GM19025 (cell line): ENCODE results near the gene LRRC61.

ENCODE experiments used
- ATAC-seq: cut with Tn5 transposase; IDR thresholded peaks from one replicate; pipeline ENCODE4 v1.9.1; 2021; ENCODE audit warnings: mild to moderate bottlenecking, low read depth, moderate library complexity; ENCODE audit not compliant: unreplicated experiment

Gene LRRC61

DNA sequence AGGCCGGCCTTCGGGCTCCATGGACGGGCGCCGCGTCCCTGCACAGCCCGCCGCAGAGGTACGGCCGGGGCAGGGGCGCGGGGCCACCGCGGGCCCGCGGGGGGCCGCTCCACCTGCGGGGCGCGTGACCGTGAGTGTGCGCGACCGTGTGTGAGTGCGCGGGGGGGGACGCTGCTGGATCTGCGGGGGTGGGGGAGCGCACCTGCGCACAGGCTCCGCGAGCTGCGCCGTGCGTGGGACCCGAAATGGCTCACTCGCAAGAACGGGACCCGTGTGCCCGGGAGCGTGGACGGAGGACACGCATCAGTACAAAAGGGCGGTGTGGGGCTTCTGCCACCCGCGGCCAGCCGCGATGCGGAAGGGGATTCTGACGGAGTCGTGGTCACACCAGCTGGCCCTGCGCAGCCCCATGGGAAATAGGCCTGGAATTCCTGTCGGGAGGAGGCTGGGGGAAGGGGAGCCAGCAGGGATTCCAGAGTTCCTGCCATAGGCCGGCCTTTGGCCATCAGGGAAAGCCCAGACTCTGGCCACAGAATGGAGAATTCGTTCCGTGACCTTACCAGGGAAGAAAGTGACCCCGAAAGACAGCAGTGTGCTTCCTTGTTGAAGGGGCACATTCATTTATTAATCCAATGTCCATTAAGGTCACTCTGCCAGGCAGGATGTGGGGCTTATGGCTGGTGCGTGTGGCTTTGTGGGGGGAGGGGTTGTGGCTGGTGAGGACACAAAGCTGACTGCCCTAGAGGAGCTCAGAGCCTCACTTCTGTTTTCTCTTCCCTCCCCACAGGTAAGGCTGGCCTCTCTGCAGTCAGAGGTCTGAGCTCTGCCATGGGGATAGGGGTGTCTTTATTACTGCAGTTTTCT is 46.0 kb downstream of the LRRC61 start:
- peak; percentile 34 for ATAC-seq

DNA sequence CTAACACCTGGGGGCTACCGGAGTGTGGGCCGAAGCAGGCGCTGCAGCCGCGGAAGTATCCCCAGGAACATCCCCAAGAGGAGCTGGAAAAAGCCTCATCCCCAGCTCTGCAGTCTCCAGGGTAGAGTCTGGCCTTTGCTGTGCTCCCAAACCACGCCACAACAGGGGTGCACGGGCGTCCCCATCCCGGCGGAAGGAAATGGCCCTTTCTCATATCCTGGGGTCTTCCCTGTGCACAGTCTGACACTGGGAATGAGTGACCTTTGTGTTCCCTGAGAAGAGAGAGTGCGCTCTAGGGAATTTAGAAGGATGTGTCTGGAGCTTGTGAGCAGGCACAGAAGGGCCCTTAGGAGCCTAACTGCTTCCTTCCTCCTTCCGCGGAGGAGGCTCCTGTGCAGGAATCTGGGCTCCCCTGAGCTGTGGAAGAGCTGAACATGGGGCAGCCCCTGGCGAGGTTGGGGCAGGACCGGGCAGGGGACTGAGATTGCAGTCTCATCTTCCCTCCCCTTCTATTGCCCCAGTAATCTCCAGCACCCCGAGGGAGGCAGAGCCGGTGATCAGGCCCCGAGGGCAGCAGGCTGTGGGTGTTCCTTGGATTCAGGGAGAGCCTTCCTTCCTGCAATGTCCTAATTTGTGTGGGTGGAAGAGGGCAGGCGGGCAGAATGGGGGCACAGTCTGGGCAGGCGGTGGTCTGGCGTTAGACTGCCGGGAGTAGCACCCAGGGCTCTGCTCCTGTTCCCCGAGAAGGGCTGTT is 46.8 kb downstream of the LRRC61 start:
- no peak for ATAC-seq

DNA sequence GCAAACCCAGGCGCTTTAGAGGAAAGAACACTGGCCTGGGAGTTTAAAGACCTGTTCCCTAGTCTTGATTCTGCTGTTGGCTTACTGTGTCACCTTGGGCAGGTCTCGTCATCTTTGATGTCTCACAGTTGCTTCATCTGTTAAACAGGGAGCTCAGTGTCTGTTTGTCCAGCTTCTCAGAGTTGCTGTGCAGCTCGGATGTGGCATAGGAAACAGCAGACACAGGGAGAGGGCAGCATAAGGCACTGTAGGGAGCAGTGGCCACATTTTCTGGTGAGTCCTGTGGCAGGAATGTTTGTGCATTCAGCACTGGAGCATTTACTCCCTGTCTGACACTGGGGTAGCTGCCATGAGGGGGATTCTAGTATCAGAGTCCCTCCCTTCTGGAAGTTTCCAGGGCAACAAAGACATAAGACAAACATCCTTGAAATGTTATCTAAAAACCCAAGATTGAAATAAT is 47.5 kb downstream of the LRRC61 start:
- ATAC-seq = no peak

DNA sequence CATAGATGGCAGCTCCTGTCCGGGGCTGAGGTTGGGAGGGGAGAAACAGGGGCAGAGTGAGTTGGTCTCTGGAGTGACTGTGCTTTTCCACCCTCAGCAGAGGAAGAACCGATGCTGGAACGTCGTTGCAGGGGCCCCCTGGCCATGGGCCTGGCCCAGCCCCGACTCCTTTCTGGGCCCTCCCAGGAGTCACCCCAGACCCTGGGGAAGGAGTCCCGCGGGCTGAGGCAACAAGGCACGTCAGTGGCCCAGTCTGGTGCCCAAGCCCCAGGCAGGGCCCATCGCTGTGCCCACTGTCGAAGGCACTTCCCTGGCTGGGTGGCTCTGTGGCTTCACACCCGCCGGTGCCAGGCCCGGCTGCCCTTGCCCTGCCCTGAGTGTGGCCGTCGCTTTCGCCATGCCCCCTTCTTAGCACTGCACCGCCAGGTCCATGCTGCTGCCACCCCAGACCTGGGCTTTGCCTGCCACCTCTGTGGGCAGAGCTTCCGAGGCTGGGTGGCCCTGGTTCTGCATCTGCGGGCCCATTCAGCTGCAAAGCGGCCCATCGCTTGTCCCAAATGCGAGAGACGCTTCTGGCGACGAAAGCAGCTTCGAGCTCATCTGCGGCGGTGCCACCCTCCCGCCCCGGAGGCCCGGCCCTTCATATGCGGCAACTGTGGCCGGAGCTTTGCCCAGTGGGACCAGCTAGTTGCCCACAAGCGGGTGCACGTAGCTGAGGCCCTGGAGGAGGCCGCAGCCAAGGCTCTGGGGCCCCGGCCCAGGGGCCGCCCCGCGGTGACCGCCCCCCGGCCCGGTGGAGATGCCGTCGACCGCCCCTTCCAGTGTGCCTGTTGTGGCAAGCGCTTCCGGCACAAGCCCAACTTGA is 48.2 kb downstream of the LRRC61 start:
- no peak for ATAC-seq

DNA sequence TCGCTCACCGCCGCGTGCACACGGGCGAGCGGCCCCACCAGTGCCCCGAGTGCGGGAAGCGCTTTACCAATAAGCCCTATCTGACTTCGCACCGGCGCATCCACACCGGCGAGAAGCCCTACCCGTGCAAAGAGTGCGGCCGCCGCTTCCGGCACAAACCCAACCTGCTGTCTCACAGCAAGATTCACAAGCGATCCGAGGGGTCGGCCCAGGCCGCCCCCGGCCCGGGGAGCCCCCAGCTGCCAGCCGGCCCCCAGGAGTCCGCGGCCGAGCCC is 48.8 kb downstream of the LRRC61 start:
- no peak for ATAC-seq

DNA sequence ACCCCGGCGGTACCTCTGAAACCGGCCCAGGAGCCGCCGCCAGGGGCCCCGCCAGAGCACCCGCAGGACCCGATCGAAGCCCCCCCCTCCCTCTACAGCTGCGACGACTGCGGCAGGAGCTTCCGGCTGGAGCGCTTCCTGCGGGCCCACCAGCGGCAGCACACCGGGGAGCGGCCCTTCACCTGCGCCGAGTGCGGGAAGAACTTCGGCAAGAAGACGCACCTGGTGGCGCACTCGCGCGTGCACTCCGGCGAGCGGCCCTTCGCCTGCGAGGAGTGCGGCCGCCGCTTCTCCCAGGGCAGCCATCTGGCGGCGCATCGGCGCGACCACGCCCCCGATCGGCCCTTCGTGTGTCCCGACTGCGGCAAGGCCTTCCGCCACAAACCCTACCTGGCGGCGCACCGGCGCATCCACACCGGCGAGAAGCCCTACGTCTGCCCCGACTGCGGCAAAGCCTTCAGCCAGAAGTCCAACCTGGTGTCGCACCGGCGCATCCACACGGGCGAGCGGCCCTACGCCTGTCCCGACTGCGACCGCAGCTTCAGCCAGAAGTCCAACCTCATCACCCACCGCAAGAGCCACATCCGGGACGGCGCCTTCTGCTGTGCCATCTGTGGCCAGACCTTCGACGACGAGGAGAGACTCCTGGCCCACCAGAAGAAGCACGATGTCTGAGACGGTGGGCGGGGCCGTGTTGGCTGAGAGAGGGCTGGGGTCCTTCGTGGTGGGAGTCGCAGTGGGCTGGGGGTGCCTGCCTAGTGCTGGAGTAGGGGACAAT is 49.3 kb downstream of the LRRC61 start:
- ATAC-seq = no peak

DNA sequence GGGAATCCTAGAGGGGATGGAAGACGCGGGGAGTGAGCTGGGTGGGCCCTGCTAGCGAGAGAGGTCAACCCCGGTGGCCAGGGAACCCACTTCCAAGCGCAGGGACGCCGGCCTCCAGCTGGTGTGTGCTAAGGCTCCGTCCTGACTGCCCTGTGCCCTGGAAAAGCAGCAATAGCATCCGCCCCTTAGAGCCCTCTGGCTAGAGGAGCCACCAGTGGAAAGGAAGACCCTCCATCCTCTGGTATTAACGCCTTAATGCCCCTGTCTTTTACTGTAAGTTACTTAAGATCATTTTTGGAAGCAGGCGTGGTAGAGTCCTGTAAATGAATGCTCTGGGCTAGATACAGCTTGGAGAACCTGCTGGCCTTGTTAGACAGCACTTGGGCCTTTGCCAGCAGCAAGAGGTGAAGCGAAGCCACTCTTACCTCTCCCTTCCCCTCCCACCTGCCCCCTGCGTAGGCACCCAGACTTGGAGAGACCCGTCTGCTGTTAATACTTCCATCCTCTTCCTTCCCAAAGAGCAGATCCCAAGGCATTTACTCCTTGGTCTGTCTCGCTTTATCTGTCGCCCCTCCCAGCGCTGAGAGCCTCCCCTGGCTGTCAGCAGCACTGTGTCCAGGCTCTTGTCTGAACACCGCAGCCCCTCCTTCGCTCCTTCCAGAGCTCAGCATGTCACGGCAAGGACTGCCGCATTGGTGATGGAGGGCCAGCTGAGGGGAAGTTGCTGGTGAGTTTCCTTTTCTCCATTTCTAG is 50.1 kb downstream of the LRRC61 start:
- no peak for ATAC-seq

DNA sequence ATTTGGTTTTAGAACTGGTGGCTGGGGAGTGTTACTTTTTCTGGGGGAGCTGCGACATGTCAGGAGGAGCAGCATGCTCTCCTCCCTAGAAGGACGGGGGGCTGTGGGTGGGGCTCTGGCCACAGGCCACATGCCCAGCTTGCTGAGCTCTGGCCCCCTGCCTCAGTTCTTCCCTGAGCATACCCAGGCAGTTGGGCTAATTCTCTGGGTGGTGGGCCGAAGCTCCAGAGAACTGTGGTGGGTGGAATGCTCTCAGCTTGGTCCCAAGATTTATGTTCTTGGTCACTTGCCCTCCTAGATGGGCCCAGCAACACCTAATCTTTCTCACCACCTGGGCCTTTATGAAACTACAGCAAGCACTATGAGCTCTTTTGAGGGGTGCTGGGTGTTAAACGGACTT is 50.9 kb downstream of the LRRC61 start:
- no peak for ATAC-seq

DNA sequence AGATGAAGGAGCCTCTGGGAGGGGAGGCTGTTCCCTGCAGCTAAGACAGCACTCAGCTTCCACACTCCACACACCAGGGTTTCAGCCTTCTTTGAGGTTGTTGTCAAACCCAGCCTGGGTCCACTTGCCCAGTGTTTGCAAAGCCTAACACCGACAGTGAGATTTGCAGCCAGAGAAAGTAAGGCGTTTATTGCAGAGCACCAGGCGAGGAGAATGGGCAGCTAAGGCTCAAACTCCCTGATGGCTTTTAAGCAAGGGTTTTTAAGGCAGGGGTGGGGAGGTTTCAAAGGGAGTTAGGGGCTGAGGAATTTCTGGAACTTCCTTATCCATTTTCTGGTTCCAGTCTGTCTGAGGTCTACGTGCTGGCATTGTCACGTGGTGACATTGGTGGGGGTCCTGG is 51.3 kb downstream of the LRRC61 start:
- no peak for ATAC-seq

DNA sequence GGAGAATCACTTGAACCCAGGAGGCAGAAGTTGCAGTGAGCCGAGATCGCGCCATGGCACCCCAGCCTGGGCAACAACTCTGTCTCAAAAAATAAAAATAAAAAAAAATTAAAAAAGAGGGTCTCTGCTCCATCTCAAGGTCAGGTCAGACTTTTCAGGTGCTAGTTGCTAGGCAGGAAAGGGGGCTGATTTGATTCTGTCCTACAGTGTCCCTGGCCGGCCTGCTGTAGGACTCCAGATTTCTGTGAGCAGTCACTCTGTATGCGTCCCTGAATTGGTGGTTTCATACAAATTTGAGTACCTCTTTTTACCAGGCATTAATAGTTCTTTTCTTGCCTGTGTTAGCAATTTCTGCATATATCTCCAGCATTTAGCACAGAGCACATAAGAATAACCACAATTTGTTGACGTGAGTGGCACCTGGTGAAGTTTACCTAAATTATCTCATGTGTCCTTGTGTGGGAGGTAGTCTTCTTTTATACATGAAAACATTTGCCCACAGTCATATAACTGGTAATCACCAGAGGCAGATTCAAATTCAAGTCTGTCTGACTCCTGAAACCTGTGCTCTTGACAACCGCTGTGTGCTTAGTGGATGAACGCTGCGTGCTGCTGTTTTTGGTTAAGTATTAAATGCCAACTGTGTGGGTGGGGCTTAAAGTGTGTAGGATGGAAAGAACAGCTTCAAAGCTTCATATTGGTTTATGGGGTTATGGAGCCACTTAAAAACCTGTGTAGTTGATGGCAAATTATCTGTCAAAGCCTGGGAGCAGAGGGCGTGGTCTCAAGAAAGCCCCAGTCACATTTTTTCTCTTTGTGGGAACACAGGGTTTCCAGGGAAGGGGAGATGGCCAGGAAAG is 52.7 kb downstream of the LRRC61 start:
- peak; percentile 13 for ATAC-seq

DNA sequence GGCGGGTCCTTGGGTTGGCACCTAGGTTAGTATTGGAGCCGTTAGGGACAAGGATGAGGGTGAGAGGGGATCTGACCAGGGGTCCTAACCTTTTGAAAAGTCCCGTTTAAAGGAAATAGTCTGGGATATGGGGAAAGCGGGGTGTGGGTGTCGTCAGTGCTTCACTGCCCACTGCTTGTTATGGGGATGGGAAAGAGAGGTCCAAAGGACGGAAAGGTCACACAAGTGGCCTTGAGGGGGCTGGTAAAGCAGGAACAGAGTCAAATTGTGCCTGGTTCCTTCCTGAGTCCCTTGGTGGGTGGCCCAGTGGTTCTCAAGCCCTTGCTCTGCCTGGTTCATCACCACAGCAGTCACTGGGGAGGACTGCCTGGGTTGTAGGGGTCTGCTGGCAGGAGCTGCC is 53.4 kb downstream of the LRRC61 start:
- ATAC-seq = no peak

DNA sequence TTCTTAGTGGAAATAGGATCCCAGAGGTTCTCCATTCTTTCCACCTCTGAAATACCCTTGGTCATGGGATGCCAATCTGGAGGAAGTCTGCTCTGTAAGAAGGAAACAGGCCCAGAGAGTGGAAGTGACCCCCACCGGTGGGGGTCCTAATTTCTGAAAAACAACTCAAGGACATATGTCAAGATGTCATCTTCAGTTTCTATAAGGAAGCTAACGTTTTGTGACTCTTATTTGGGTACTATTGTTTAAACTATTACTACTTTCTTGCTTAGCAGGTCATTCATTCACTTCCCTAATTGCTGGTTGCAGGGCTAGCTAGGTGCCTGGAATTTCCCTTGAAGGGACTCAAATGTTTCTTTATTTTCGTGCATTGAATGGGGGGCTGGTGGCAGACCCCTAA is 54.0 kb downstream of the LRRC61 start:
- no peak for ATAC-seq

DNA sequence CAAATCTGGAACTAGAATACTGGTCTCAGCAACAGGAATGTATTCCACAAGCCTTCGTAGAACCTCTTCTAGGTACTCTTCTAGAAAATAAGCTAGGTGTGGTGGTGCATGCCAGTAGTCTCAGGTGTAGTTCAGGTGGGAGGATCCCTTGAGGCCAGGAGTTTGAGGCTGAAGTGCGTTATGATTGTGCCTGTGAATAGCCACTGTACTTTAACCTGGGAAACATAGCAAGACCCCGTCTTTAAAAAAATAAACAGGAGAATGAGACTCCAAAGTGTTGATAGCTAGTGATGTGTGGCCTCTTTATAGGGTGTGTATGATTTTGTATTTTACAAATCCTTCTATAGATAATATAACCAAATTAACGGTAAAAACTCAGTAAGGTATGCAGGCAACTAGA is 54.5 kb downstream of the LRRC61 start:
- ATAC-seq = no peak

DNA sequence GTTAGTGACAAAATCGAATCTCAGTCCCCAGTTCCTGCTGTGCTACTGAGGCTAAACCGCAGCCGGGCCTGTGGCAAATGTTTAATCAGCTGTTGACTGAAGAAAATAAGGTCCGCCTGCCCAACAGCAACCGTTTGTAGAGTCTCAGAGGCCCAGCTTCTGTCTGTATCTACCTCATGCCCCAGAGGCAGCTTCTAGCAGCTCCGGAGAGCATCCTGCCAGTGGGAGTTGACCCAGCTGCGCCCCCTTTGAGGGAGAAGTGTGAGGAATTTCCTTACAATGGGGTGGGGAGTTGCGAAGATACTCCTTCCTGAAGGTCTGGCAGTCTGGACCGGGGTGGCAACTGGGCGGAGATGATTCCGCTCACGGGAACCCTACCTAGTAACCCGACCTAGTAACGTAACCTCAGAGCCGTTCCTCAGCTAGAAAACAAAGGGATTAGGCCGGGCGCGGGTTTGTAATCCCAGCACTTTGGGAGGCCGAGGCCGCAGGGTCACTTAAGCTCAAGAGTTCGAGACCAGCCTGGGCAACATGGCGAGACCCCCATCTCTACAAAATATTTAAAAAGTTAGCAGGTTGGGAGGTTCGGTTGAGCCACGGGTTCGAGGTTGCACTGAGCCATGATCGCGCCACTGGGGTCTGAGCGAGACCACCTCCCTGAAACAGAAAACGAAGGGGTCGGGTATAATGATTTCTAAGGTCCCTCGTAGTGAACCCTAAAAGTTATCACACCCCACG is 55.1 kb downstream of the LRRC61 start:
- no peak for ATAC-seq

DNA sequence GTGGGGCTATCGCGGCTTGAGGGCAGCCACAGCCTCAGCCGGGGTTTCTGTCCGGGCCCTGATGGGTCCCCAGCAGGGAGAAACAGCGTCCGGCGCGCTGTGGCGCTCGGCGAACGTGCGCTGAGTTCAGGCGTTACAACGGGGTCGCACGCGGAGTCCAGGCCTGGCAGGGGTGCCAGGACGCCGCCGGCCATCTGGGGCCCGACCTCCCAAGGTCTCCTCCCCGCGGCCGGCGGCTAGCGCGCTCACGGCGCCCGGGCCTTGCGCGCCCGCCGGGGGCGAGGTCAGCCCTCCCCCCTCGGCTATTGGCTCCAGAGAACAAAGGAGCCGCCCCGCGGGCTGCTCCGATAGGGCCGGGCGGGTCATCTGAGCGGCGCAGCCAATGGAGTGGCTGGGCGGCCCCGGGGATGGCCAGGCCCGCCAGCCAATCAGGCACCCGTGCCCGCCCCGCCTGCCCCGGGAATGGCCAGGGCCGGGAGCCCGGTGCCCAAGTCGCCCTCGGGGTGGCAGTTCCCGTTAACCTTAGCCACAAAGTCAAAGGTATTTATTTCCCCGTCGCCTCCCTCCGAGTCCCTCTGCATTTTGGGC is 55.8 kb downstream of the LRRC61 start, which contains the start of gene ZNF775:
Gene ZNF775, plus strand, starts transcription at position 478 of the 588 bp plus-strand sequence. CDS start 9,141 bp downstream, outside the sequence.
- ATAC-seq = peak; percentile 67

DNA sequence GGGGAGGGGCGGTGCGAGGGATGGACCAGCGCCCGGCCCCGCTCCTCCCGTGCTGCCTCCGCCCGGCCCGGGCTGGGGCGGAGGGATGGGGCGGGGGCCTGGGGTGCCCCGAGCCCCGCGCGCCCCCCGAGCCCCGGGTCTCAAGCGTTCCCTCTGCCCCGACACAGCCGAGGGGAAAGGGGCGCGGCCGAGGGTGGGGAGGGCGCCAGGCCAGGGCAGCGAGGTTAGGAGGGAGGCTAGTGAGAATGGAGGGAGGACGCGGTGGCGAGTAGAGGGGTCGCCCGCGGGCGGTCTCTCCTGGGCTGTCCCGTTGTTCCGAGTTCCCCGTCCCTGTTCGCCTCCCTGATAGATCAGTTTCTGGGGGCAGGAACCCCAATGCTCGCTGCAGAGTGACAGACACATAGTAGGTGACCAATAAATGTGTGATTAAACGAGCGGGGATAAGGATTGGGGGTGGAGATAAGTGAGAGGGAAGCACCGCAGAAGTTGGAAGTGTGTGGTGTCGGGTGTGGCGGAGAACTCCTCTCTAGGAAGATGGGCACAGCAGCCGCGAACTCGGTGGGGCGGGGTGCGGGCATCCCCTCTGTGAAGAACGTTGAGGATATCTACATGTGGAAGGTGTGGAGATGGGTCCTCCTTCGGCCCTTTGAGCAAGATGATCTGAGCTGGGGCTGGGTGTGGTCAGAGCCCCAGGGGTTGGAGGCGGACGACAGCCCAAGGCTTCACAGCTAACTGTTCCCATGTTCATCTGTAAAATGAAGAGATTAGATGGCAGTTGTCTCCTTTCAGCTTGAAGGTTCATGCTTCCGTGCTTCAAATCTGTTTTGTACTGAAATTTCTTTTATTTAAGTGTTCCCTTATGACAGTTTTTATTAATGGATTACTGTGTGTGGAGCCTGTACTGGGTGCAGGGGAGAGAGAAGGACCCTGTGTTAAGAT is 56.6 kb downstream of the LRRC61 start:
- ATAC-seq = no peak
